ENCODE results near the gene GLTP. TPM values are rescaled to one million over a fixed set of nuclear protein-coding genes. Genes with fewer than 3 reads are reported as not detected.

Gene GLTP
- total and polyA plus RNA-seq, 2 of the 4 experiments (the other 2 are of a cell fraction) = 34.4 to 58.4 TPM

DNA sequence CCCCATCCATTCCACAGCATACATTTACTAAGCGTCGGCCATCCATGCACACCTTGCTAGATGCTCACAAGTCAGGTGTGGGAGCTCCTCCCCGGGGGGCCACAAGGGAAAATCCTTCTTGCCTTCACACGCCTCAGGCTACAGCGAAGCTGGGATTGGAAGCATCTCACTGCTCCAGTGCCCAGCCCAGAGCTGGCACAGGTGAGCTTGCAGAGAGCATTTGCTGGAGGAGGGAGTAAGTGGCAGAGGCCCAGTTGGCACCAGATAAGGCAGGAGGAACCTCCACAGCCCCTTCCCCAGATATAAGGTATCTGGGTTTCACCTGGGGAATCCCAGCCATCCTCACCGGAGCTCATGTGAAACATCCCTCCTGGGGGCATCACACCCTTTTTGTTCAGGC, 49.0 kb downstream of the GLTP start:
- no peak overlapping the region for H4K91ac ChIP-seq (ENCODE audit: insufficient read depth, low read depth, low read length)
- no peak overlapping the region for H2BK5ac ChIP-seq (ENCODE audit: low read depth, low read length, poor library complexity, severe bottlenecking)
- intact Hi-C loops (cut with micrococcal nuclease) (no loop called here), in situ Hi-C loops (cut with MboI; ENCODE audit: low sequenced_read_pairs) (no loop called here), dilution Hi-C loops (cut with HindIII; ENCODE audit: low sequenced_read_pairs, unreplicated experiment) (no loop called here)
- H2AK5ac ChIP-seq (ENCODE audit: low read depth, low read length) = no peak overlapping the region
- no peak overlapping the region for H2BK20ac ChIP-seq (ENCODE audit: low read depth, low read length)
- H3K4me2 ChIP-seq (ENCODE audit: low read depth, low read length) = no peak overlapping the region
- peaks cover 2% of the 10 kb centered on the region; the same call in 1 of the 2 replicates for H3K4me1 ChIP-seq (ENCODE audit: control insufficient read depth, insufficient read depth, low read length)
- no peaks in the 10 kb centered on the region for H3K27me3 ChIP-seq (ENCODE audit: control insufficient read depth, insufficient read depth, low read length)
- no peak overlapping the region for H4K5ac ChIP-seq (ENCODE audit: low read depth, low read length)
- CTCF ChIA-PET = interaction anchor here (1.0 kb wide), 1 partner anchor 14 kb away, joined by 3 read pairs; no protein-coding TSS in a partner anchor
- TF ChIP-seq, protein P1, sequence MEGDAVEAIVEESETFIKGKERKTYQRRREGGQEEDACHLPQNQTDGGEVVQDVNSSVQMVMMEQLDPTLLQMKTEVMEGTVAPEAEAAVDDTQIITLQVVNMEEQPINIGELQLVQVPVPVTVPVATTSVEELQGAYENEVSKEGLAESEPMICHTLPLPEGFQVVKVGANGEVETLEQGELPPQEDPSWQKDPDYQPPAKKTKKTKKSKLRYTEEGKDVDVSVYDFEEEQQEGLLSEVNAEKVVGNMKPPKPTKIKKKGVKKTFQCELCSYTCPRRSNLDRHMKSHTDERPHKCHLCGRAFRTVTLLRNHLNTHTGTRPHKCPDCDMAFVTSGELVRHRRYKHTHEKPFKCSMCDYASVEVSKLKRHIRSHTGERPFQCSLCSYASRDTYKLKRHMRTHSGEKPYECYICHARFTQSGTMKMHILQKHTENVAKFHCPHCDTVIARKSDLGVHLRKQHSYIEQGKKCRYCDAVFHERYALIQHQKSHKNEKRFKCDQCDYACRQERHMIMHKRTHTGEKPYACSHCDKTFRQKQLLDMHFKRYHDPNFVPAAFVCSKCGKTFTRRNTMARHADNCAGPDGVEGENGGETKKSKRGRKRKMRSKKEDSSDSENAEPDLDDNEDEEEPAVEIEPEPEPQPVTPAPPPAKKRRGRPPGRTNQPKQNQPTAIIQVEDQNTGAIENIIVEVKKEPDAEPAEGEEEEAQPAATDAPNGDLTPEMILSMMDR (conservative IDR thresholded peaks at IDR 0.05; ENCODE audit: low read depth, low read length) = no peak
- no peak for TF ChIP-seq CEBPB (IDR thresholded peaks at IDR 0.05; ENCODE audit: low read depth, low read length)
- TF ChIP-seq MXI1 (IDR thresholded peaks at IDR 0.05; ENCODE audit: borderline replicate concordance, low read depth, low read length) = no peak
- no peaks in the 10 kb centered on the region for H3K36me3 ChIP-seq (ENCODE audit: control insufficient read depth, insufficient read depth, low read length)
- H3K14ac ChIP-seq (replicated peaks; ENCODE audit: low read depth, low read length) = no peak overlapping the region
- H3K9me3 ChIP-seq (ENCODE audit: control insufficient read depth, insufficient read depth, low read length) = no peaks in the 10 kb centered on the region
- H3K27ac ChIP-seq (ENCODE audit: insufficient read depth, low read length) = no peak overlapping the region
- 83% methylated on average over 1 of the region's 6 CpGs; no CpG with 5 or more reads in 1 of the 2 experiments for WGBS, 2 experiments (ENCODE audit: extremely low coverage in 2 of 2, insufficient read length in 1 of 2)
- no peak overlapping the region for H3K56ac ChIP-seq (ENCODE audit: extremely low read depth, insufficient read depth, low read length)
- H3K23ac ChIP-seq (ENCODE audit: low read depth, low read length) = no peak overlapping the region
- H3K9me1 ChIP-seq (ENCODE audit: insufficient read depth, low read length) = no peaks in the 10 kb centered on the region
- H4K20me1 ChIP-seq (ENCODE audit: insufficient read depth, low read length) = no peaks in the 10 kb centered on the region; the same call in 1 of the 2 replicates
- POLR2A ChIA-PET (ENCODE audit: unreplicated experiment) = no interaction called here
- 0 out of 4 replicates have a peak, but pooled peaks cover 0 to 3% of the 10 kb centered on the region in 2 experiments for H3K79me1 ChIP-seq (ENCODE audit: low read depth in 1 of 2, low read length in 2 of 2)
- DNase-seq (no peak), ATAC-seq (ENCODE audit: low read depth) (no peak)
- H3K9ac ChIP-seq (ENCODE audit: low read depth, low read length) = no peak overlapping the region
- BruUV-seq (replicated peaks) = no TSS peak
- H3K4me3 ChIP-seq (ENCODE audit: insufficient read depth, low read depth, low read length) = no peak overlapping the region
- H3K18ac ChIP-seq (ENCODE audit: low read depth, low read length) = no peak overlapping the region
- no peak overlapping the region for H2BK120ac ChIP-seq (ENCODE audit: low read depth, low read length)
- H2AK9ac ChIP-seq (replicated peaks; ENCODE audit: low read depth, low read length, poor library complexity) = no peak overlapping the region
- H4K8ac ChIP-seq (ENCODE audit: low read depth in 2 of 2, low read length in 2 of 2) = no peak overlapping the region
- no peak overlapping the region for H3K4ac ChIP-seq (ENCODE audit: low read depth, low read length)
- no peak overlapping the region for H2BK15ac ChIP-seq (ENCODE audit: low read depth, low read length)
- H2AFZ ChIP-seq (replicated peaks; ENCODE audit: low read length, poor library complexity) = no peak overlapping the region
